Activated CD4-positive, alpha-beta T cell treated with anti-CD3 and anti-CD28 coated beads, Interleukin-2, amount 10 ng/mL, durations not matched to agents 7 days and 5 days (primary cell): Measurements from ENCODE around the gene SPSB3. TPM values are rescaled to one million over a fixed set of nuclear protein-coding genes. Genes with fewer than 3 reads are reported as not detected.

Experiments used
- CTCF ChIA-PET: fragments of 350-600 bp; sonication (Branson Sonifier 250); formaldehyde crosslinking; loops from one replicate; lab custom pipeline; 2021; ENCODE audit warnings: antibody characterized with exemption; lab: Charles Lee
- POLR2A ChIA-PET: fragments of 350-600 bp; sonication (Branson Sonifier 250); formaldehyde crosslinking; loops from one replicate; lab custom pipeline; 2021; ENCODE audit warnings: antibody characterized with exemption; lab: Charles Lee
- DNase-seq: peaks from one replicate; pipeline ENCODE4 v3.0.0-alpha.2; 2020
- H3K27ac Mint-ChIP-seq: one replicate; pipeline ENCODE4 v1.8.0; 2021; ENCODE audit warnings: mild to moderate bottlenecking, moderate library complexity, mixed read lengths
- H3K27me3 Mint-ChIP-seq: one replicate; pipeline ENCODE4 v1.8.0; 2021; ENCODE audit warnings: mixed read lengths
- H3K36me3 Mint-ChIP-seq: one replicate; pipeline ENCODE4 v1.8.0; 2021; ENCODE audit warnings: low read depth, mixed read lengths
- H3K4me1 Mint-ChIP-seq: one replicate; pipeline ENCODE4 v1.8.0; 2021; ENCODE audit warnings: mixed read lengths
- H3K4me3 Mint-ChIP-seq: one replicate; pipeline ENCODE4 v1.8.0; 2021; ENCODE audit warnings: mild to moderate bottlenecking, moderate library complexity, mixed read lengths
- H3K9me3 Mint-ChIP-seq: one replicate; pipeline ENCODE4 v1.8.0; 2021; ENCODE audit warnings: mixed read lengths
- total RNA-seq, 2 experiments: library from RNA; stranded (reverse); gene quantifications; one replicate each; pipeline ENCODE4 v1.2.3, GENCODE V29; 2021

SPSB3 gene
- total RNA-seq, 2 experiments from 2014 or later = 38.0 to 42.9 TPM

GRCh38 chr16:1768061-1768766, 14.2 kb downstream of the SPSB3 start:
- H3K9me3 Mint-ChIP-seq = no peaks in the 10 kb centered on the region
- no peak overlapping the region for H3K27ac Mint-ChIP-seq
- peaks cover 16% of the 10 kb centered on the region for H3K36me3 Mint-ChIP-seq
- no peak overlapping the region for H3K4me3 Mint-ChIP-seq
- DNase-seq = no peak
- no peaks in the 10 kb centered on the region for H3K27me3 Mint-ChIP-seq
- peaks cover 7% of the 10 kb centered on the region for H3K4me1 Mint-ChIP-seq
- CTCF ChIA-PET = interaction anchor here (0.7 to 1.3 kb wide), 2 partner anchors 15 to 44 kb away, joined by 3 read pairs; partner anchors contain the start of genes NUBP2 and SPSB3
- POLR2A ChIA-PET = no interaction called here

GRCh38 chr16:1767116-1767994, 15.0 kb downstream of the SPSB3 start:
- DNase-seq = no peak
- Mint-ChIP-seq H3K9me3 (no peaks in the 10 kb centered on the region), H3K36me3 (peaks cover 15% of the 10 kb centered on the region), H3K4me1 (peaks cover 7% of the 10 kb centered on the region), H3K4me3 (peak overlapping the region; percentile 27), H3K27ac (no peak overlapping the region), H3K27me3 (no peaks in the 10 kb centered on the region)
- ChIA-PET CTCF (interaction anchor here (1.3 kb wide), 1 partner anchor 44 kb away, joined by 3 read pairs; no protein-coding TSS in a partner anchor), POLR2A (no interaction called here)

- Mint-ChIP-seq H3K27me3 (no peaks in the 10 kb centered on the region), H3K4me3 (no peak overlapping the region), H3K36me3 (peaks cover 11% of the 10 kb centered on the region), H3K27ac (no peak overlapping the region), H3K4me1 (peaks cover 5% of the 10 kb centered on the region), H3K9me3 (no peaks in the 10 kb centered on the region)
- ChIA-PET POLR2A (no interaction called here), CTCF (no interaction called here)
- no peak for DNase-seq
Observed at GRCh38 chr16:1766701-1767100, 15.7 kb downstream of the SPSB3 start.

- no peaks in the 10 kb centered on the region for H3K27me3 Mint-ChIP-seq
- peaks cover 5% of the 10 kb centered on the region for H3K4me1 Mint-ChIP-seq
- H3K4me3 Mint-ChIP-seq = no peak overlapping the region
- no peaks in the 10 kb centered on the region for H3K9me3 Mint-ChIP-seq
- no peak for DNase-seq
- H3K27ac Mint-ChIP-seq = no peak overlapping the region
- POLR2A ChIA-PET = no interaction called here
- CTCF ChIA-PET = no interaction called here
- H3K36me3 Mint-ChIP-seq = peaks cover 12% of the 10 kb centered on the region
Observed at GRCh38 chr16:1766231-1766630, 16.1 kb downstream of the SPSB3 start.

GRCh38 chr16:1765826-1766225, 16.5 kb downstream of the SPSB3 start:
- POLR2A ChIA-PET = no interaction called here
- no peak overlapping the region for H3K27ac Mint-ChIP-seq

GRCh38 chr16:1764971-1765370, 17.4 kb downstream of the SPSB3 start:
- ChIA-PET POLR2A (no interaction called here), CTCF (interaction anchor here (1.0 kb wide), 1 partner anchor 10 kb away, joined by 3 read pairs; no protein-coding TSS in a partner anchor)
- Mint-ChIP-seq H3K4me3 (no peak overlapping the region), H3K27ac (no peak overlapping the region), H3K27me3 (no peaks in the 10 kb centered on the region), H3K9me3 (no peaks in the 10 kb centered on the region), H3K4me1 (peaks cover under 1% of the 10 kb centered on the region), H3K36me3 (peaks cover 13% of the 10 kb centered on the region)
- DNase-seq = no peak

More at GRCh38 chr16:1765826-1766225, 16.5 kb downstream of the SPSB3 start:
- H3K27me3 Mint-ChIP-seq = no peaks in the 10 kb centered on the region
- peaks cover 5% of the 10 kb centered on the region for H3K4me1 Mint-ChIP-seq
- H3K9me3 Mint-ChIP-seq = no peaks in the 10 kb centered on the region
- peaks cover 16% of the 10 kb centered on the region for H3K36me3 Mint-ChIP-seq
- DNase-seq = no peak
- no peak overlapping the region for H3K4me3 Mint-ChIP-seq
- CTCF ChIA-PET = no interaction called here

- ChIA-PET CTCF (interaction anchor here (0.9 to 1.0 kb wide), 3 partner anchors 9 to 447 kb away, joined by 3 to 4 read pairs (median 3); no protein-coding TSS in a partner anchor), POLR2A (no interaction called here)
- DNase-seq = no peak
- Mint-ChIP-seq H3K4me1 (peaks cover 2% of the 10 kb centered on the region), H3K36me3 (peaks cover 13% of the 10 kb centered on the region), H3K4me3 (no peak overlapping the region), H3K9me3 (no peaks in the 10 kb centered on the region), H3K27me3 (no peaks in the 10 kb centered on the region), H3K27ac (no peak overlapping the region)
Observed at GRCh38 chr16:1763521-1764511, 18.6 kb downstream of the SPSB3 start.

GRCh38 chr16:1762879-1763520, 19.4 kb downstream of the SPSB3 start:
- H3K4me1 Mint-ChIP-seq = peaks cover 5% of the 10 kb centered on the region
- H3K27me3 Mint-ChIP-seq = no peaks in the 10 kb centered on the region
- ChIA-PET POLR2A (no interaction called here), CTCF (interaction anchor here (0.9 kb wide), 3 partner anchors 20 to 446 kb away, joined by 3 to 4 read pairs (median 3); partner anchors contain the start of genes NUBP2 and SPSB3)
- no peak overlapping the region for H3K4me3 Mint-ChIP-seq
- no peak overlapping the region for H3K27ac Mint-ChIP-seq
- H3K36me3 Mint-ChIP-seq = peaks cover 11% of the 10 kb centered on the region
- no peak for DNase-seq
- H3K9me3 Mint-ChIP-seq = no peaks in the 10 kb centered on the region

GRCh38 chr16:1762196-1762878, 20.0 kb downstream of the SPSB3 start:
- ChIA-PET CTCF (interaction anchor here (0.9 kb wide), 2 partner anchors 21 to 167 kb away, joined by 3 read pairs; partner anchors contain the start of genes NUBP2 and SPSB3), POLR2A (no interaction called here)
- Mint-ChIP-seq H3K36me3 (peaks cover 8% of the 10 kb centered on the region), H3K9me3 (no peaks in the 10 kb centered on the region), H3K4me3 (no peak overlapping the region), H3K27me3 (no peaks in the 10 kb centered on the region), H3K27ac (no peak overlapping the region), H3K4me1 (peaks cover 11% of the 10 kb centered on the region)
- DNase-seq = no peak

- CTCF ChIA-PET = no interaction called here
- Mint-ChIP-seq H3K36me3 (peaks cover 8% of the 10 kb centered on the region), H3K27me3 (no peaks in the 10 kb centered on the region), H3K27ac (peak overlapping the region; percentile 60), H3K9me3 (no peaks in the 10 kb centered on the region), H3K4me3 (no peak overlapping the region), H3K4me1 (peaks cover 17% of the 10 kb centered on the region)
- no peak for DNase-seq
- POLR2A ChIA-PET = no interaction called here
Observed at GRCh38 chr16:1761751-1762150, 20.6 kb downstream of the SPSB3 start.

GRCh38 chr16:1760911-1761310, 21.5 kb downstream of the SPSB3 start:
- Mint-ChIP-seq H3K36me3 (peaks cover 8% of the 10 kb centered on the region), H3K4me3 (no peak overlapping the region), H3K27me3 (no peaks in the 10 kb centered on the region), H3K9me3 (no peaks in the 10 kb centered on the region), H3K4me1 (peaks cover 22% of the 10 kb centered on the region), H3K27ac (no peak overlapping the region)
- no peak for DNase-seq
- ChIA-PET POLR2A (no interaction called here), CTCF (interaction anchor here (0.6 to 1.4 kb wide), 3 partner anchors 10 to 77 kb away, joined by 3 read pairs; partner anchors contain the start of gene MAPK8IP3)
